HepG2 (cell line): ENCODE measurements around the gene PNPLA2. TPM values are rescaled to one million over a fixed set of nuclear protein-coding genes. Genes with fewer than 3 reads are reported as not detected.

Experiments
- CREB1 ChIP-seq, 2 experiments: fragments of 450-650 bp in 1 of 2; IDR thresholded peaks; 2 replicates each; pipeline ENCODE4 v1.6.1; 2016 to 2017; ENCODE audit warnings: control low read depth in 1 of 2, mild to moderate bottlenecking in 1 of 2, missing compliant biosample characterization in 1 of 2, missing genetic modification characterization in 1 of 2
- E2F5 ChIP-seq: sonication (generic); formaldehyde crosslinking; conservative IDR thresholded peaks from 2 replicates; pipeline ENCODE4 v1.4.0; 2020; ENCODE audit warnings: missing genetic modification reagents
- ETV6 ChIP-seq: sonication (generic); formaldehyde crosslinking; conservative IDR thresholded peaks from 2 replicates; pipeline ENCODE4 v1.4.0; 2020; ENCODE audit warnings: missing genetic modification reagents
- KAT8 ChIP-seq: IDR thresholded peaks from 2 replicates; pipeline ENCODE4 v1.6.1; 2016; ENCODE audit warnings: missing genetic modification reagents, missing compliant biosample characterization
- KLF15 ChIP-seq: sonication (generic); formaldehyde crosslinking; IDR thresholded peaks from 2 replicates; pipeline ENCODE4 v1.8.1; 2023; ENCODE audit warnings: borderline replicate concordance, mild to moderate bottlenecking, inconsistent platforms, missing genetic modification reagents, mixed read lengths
- KLF9 ChIP-seq: IDR thresholded peaks from 2 replicates; pipeline ENCODE4 v1.6.1; 2016; ENCODE audit warnings: low read depth
- NR3C1 ChIP-seq: sonication (generic); formaldehyde crosslinking; IDR thresholded peaks from 2 replicates; pipeline ENCODE4 v1.4.0; 2020; ENCODE audit warnings: missing genetic modification reagents
- NRL ChIP-seq: sonication (generic); formaldehyde crosslinking; IDR thresholded peaks from 2 replicates; pipeline ENCODE4 v1.5.0; 2020; ENCODE audit warnings: missing genetic modification reagents, mild to moderate bottlenecking, moderate library complexity, borderline replicate concordance
- RFXAP ChIP-seq: sonication (generic); formaldehyde crosslinking; IDR thresholded peaks from 2 replicates; pipeline ENCODE4 v1.4.0; 2020; ENCODE audit warnings: missing genetic modification reagents, borderline replicate concordance
- SKI ChIP-seq: fragments of 450-650 bp; IDR thresholded peaks from one replicate; pipeline ENCODE4 v1.6.1; 2018; ENCODE audit warnings: mild to moderate bottlenecking; ENCODE audit not compliant: partially characterized antibody
- SUZ12 ChIP-seq: fragments of 150-350 bp; IDR thresholded peaks from 2 replicates; pipeline ENCODE4 v1.6.1; 2014; ENCODE audit warnings: low read depth, low read length
- ZC3H13 ChIP-seq: sonication (generic); formaldehyde crosslinking; IDR thresholded peaks from 2 replicates; pipeline ENCODE4 v1.8.1; 2023; ENCODE audit warnings: mild to moderate bottlenecking, missing genetic modification reagents, moderate library complexity
- ZMAT5 ChIP-seq: sonication (generic); formaldehyde crosslinking; IDR thresholded peaks from 2 replicates; pipeline ENCODE4 v1.5.0; 2020; ENCODE audit warnings: mild to moderate bottlenecking, low read depth, missing genetic modification reagents, borderline replicate concordance
- ZNF10 ChIP-seq: sonication (generic); formaldehyde crosslinking; IDR thresholded peaks from 2 replicates; pipeline ENCODE4 v1.4.0; 2020; ENCODE audit warnings: mild to moderate bottlenecking, low read depth, missing genetic modification reagents, borderline replicate concordance
- ZNF484 ChIP-seq: sonication (generic); formaldehyde crosslinking; IDR thresholded peaks from 2 replicates; pipeline ENCODE4 v1.5.1; 2020; ENCODE audit warnings: mild to moderate bottlenecking, low read depth, missing genetic modification reagents, borderline replicate concordance
- ZNF552 ChIP-seq: sonication (generic); formaldehyde crosslinking; IDR thresholded peaks from 2 replicates; pipeline ENCODE4 v1.9.0; 2022; ENCODE audit warnings: missing genetic modification reagents, mild to moderate bottlenecking, borderline replicate concordance
- ZNF614 ChIP-seq: IDR thresholded peaks from 2 replicates; pipeline ENCODE4 v1.6.1; 2018; ENCODE audit warnings: missing biosample characterization, missing genetic modification reagents, inconsistent platforms, borderline replicate concordance
- ZNF678 ChIP-seq: sonication (generic); formaldehyde crosslinking; IDR thresholded peaks from 2 replicates; pipeline ENCODE4 v1.4.0; 2020; ENCODE audit warnings: mild to moderate bottlenecking, missing genetic modification reagents
- ZNF777 ChIP-seq: sonication (generic); formaldehyde crosslinking; IDR thresholded peaks from 2 replicates; pipeline ENCODE4 v1.4.0; 2020; ENCODE audit warnings: missing genetic modification reagents
- ZSCAN21 ChIP-seq: sonication (generic); formaldehyde crosslinking; IDR thresholded peaks from 2 replicates; pipeline ENCODE4 v1.8.0; 2022; ENCODE audit warnings: mild to moderate bottlenecking, missing genetic modification reagents, moderate library complexity, borderline replicate concordance
- polyA plus RNA-seq, 8 experiments: library from polyadenylated mRNA; depleted of rRNA in 3 of 8; stranded (reverse) in 7 of 8; unstranded in 1 of 8; fragments of >200 nt; fragmentation: Illumina TruSeq in 4 of 8; extraction: Trizol in 4 of 8; gene quantifications; 2 replicates each; pipeline versions ENCODE4 v1.2.1 to v1.2.3, GENCODE V29; 2011 to 2016; ENCODE audit warnings: low read depth in 4 of 8, missing spikeins in 1 of 8, mixed read lengths in 1 of 8; ENCODE audit not compliant: insufficient read depth in 1 of 8
- total RNA-seq, 5 experiments: library from RNA; depleted of rRNA; stranded (reverse); fragments of >200 nt; fragmentation: Illumina TruSeq; extraction: Trizol; gene quantifications; 2 replicates each; pipeline ENCODE4 v1.2.3, GENCODE V29; 2016; ENCODE audit warnings: low read depth in 1 of 5
- TF ChIP-seq, protein P1 (sequence below): sonication (generic); formaldehyde crosslinking; IDR thresholded peaks from 2 replicates; pipeline ENCODE4 v1.4.0; 2020; ENCODE audit warnings: missing genetic modification reagents, borderline replicate concordance
- TF ChIP-seq, protein P2 (sequence below): sonication (generic); formaldehyde crosslinking; IDR thresholded peaks from 2 replicates; pipeline ENCODE4 v1.4.0; 2020; ENCODE audit warnings: missing genetic modification reagents, borderline replicate concordance
- TF ChIP-seq, protein P3 (sequence below): sonication (generic); formaldehyde crosslinking; IDR thresholded peaks from 2 replicates; pipeline ENCODE4 v1.4.0; 2020; ENCODE audit warnings: missing genetic modification reagents

The PNPLA2 gene
- total and polyA plus RNA-seq, 2 of the 13 experiments (the other 11 are each of a cell fraction or from before 2014, with no cell fraction given) = 10.5 to 43.2 TPM

GRCh38 chr11:830295-831117 is 11.8 kb downstream of the PNPLA2 start (continued):
- TF ChIP-seq, protein P1, sequence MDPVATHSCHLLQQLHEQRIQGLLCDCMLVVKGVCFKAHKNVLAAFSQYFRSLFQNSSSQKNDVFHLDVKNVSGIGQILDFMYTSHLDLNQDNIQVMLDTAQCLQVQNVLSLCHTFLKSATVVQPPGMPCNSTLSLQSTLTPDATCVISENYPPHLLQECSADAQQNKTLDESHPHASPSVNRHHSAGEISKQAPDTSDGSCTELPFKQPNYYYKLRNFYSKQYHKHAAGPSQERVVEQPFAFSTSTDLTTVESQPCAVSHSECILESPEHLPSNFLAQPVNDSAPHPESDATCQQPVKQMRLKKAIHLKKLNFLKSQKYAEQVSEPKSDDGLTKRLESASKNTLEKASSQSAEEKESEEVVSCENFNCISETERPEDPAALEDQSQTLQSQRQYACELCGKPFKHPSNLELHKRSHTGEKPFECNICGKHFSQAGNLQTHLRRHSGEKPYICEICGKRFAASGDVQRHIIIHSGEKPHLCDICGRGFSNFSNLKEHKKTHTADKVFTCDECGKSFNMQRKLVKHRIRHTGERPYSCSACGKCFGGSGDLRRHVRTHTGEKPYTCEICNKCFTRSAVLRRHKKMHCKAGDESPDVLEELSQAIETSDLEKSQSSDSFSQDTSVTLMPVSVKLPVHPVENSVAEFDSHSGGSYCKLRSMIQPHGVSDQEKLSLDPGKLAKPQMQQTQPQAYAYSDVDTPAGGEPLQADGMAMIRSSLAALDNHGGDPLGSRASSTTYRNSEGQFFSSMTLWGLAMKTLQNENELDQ (CRISPR knock-in tag) = no peak
- TF ChIP-seq E2F5 (CRISPR knock-in tag) (no peak), ZNF678 (CRISPR knock-in tag) (no peak), ZC3H13 (CRISPR knock-in tag) (no peak), ZNF614 (CRISPR knock-in tag) (0 out of 2 replicates have a peak, but pooled peaks have one; percentile 35), KLF15 (no peak; the same call in 1 of the 2 replicates), SKI (no peak), NR3C1 (CRISPR knock-in tag) (no peak), ZMAT5 (CRISPR knock-in tag) (no peak), NRL (CRISPR knock-in tag) (no peak), ZNF484 (CRISPR knock-in tag) (no peak), ZNF777 (CRISPR knock-in tag) (peak; percentile 88), SUZ12 (no peak), ZNF10 (CRISPR knock-in tag) (no peak), ZSCAN21 (CRISPR knock-in tag) (peak; percentile 74; the same call in 1 of the 2 replicates), KLF9 (no peak), ZNF552 (CRISPR knock-in tag) (no peak), ETV6 (CRISPR knock-in tag) (no peak), KAT8 (CRISPR knock-in tag) (no peak), RFXAP (CRISPR knock-in tag) (peak; percentile 42; the same call in 1 of the 2 replicates), CREB1 (IDR thresholded peaks at IDR 0.05) (no peak), CREB1 (CRISPR knock-in tag; IDR thresholded peaks at IDR 0.05) (no peak)
- TF ChIP-seq, protein P2, sequence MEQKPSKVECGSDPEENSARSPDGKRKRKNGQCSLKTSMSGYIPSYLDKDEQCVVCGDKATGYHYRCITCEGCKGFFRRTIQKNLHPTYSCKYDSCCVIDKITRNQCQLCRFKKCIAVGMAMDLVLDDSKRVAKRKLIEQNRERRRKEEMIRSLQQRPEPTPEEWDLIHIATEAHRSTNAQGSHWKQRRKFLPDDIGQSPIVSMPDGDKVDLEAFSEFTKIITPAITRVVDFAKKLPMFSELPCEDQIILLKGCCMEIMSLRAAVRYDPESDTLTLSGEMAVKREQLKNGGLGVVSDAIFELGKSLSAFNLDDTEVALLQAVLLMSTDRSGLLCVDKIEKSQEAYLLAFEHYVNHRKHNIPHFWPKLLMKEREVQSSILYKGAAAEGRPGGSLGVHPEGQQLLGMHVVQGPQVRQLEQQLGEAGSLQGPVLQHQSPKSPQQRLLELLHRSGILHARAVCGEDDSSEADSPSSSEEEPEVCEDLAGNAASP (CRISPR knock-in tag) = no peak
- TF ChIP-seq, protein P3, sequence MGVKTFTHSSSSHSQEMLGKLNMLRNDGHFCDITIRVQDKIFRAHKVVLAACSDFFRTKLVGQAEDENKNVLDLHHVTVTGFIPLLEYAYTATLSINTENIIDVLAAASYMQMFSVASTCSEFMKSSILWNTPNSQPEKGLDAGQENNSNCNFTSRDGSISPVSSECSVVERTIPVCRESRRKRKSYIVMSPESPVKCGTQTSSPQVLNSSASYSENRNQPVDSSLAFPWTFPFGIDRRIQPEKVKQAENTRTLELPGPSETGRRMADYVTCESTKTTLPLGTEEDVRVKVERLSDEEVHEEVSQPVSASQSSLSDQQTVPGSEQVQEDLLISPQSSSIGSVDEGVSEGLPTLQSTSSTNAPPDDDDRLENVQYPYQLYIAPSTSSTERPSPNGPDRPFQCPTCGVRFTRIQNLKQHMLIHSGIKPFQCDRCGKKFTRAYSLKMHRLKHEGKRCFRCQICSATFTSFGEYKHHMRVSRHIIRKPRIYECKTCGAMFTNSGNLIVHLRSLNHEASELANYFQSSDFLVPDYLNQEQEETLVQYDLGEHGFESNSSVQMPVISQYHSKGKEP (CRISPR knock-in tag) = no peak
